HG03103 (cell line): ENCODE data around the gene SRGN.
A peak's percentile ranks its signal among the peaks of the same experiment; 100 is the strongest.
"Not testable (repeated sequence)": the region's sequence is repeated elsewhere in the genome, so short reads cannot be mapped to it uniquely, and the experiment has no call there.

ENCODE experiments used
- ATAC-seq: cut with Tn5 transposase; IDR thresholded peaks from one replicate; pipeline ENCODE4 v1.9.1; 2021; ENCODE audit warnings: low read depth; ENCODE audit not compliant: unreplicated experiment

Gene SRGN, protein sequence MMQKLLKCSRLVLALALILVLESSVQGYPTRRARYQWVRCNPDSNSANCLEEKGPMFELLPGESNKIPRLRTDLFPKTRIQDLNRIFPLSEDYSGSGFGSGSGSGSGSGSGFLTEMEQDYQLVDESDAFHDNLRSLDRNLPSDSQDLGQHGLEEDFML

GRCh38 chr10:69087590-69088470 is at the start of gene SRGN:
Gene SRGN, plus strand, starts transcription at chr10:69088103. Its CDS starts 55 bp downstream, at chr10:69088158.
- ATAC-seq: peak; percentile 50

DNA sequence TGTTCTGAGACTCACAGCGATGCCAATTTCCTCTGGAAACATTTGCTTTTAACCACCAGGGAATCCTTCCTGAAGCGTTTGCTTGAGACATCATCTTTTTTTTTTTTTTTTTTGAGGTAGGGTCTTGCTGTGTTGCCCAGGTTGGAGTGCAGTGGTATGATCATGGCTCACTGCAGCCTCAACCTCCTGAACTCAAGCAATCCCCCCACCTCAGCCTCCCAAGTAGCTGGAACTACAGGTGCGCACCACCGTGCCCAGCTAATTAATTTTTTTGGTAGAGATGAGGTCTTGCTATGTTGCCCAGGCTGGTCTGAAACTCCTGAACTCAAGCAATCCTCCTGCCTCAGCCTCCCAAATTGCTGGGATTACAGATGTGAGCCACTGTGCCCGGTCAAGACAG is 47.0 kb upstream of the SRGN start:
- ATAC-seq: not testable (repeated sequence)

GRCh38 chr10:69042417-69042816 is 45.5 kb upstream of the SRGN start:
- no peak for ATAC-seq

GRCh38 chr10:69042838-69043237 is 45.1 kb upstream of the SRGN start:
- no peak for ATAC-seq

DNA sequence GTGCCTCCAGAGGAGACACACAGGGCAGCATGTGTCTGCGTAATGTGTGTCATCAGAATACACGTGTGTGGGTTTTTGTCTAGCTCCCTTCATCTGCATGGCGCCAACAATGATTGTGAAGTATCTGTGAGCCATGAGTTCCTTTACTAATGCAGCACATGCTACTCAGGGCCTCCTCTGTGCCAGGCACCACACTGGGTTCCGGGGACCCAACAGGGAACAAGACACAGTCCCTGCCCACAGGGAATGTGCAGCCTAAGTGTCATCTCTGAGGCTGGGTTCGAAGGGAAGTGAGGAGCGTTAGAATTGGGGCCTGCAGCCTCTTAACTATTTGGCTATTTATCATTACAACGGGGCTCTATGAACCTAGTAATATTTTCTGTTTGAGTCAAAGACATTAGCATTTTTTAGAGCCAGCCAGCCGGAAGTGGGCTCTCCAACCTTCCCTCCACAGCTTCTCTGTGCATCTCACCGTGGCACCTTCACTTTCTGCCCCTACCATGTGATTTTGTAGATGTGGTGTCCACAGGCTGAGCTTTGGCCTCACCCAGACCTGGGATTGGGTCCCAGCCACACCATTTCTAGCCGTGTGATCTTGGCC is 43.9 kb upstream of the SRGN start:
- peak; percentile 40 for ATAC-seq

GRCh38 chr10:69044546-69044945 is 43.4 kb upstream of the SRGN start:
- no peak for ATAC-seq

- peak; percentile 64 for ATAC-seq
Observed at GRCh38 chr10:69045441-69046300, 42.2 kb upstream of the SRGN start.

DNA sequence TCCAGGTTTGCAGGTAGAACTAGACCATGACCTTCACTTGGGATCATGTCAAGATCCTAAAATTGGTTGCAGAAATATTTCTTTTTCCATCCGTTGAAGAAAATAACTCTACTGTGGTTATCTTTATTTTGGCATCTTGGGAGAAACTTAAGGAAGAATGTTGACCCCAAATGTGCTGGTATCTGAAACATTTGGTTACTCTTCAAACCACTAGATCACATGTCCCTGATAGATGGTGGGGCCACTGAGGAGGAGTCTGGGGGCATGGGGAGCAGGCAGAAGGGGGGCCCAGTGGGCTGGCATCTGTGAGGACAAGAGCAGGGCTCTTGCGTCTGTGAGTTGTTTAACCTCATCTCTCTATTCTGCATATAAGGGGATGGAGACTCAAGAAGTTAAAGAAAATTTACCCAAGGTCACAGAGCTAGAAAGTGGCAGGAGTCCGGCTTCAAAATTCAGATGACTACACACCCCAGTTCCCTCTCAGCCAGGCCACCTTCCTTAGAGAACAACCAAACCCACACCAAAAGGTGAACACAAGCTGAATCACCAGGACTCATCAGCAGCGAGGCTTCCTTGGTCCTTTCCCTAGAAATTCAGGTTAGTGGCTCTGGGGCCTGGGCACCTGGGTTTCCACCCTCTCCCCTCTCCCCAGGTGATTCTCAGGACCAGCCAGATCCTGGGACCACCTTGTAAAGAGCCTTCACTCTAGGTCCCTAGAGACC is 40.6 kb upstream of the SRGN start:
- no peak for ATAC-seq

DNA sequence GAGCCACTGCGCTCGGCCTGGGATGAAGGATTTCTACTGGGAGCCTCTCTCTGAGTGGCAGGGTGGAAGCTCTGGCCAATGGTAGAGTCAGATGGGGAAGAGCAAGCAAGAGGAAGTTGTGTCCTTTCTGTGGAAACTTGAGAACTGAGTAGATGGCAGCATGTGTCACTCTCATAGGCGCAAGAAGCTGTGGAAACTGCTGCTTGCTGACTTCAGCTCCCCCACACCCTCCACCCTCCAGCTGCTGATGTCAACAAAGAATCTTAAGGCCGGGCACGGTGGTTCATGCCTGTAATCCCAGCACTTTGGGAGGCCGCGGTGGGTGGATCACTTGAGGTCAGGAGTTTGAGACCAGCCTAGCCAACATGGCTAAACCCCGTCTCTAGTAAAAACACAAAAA is 39.8 kb upstream of the SRGN start:
- no peak for ATAC-seq

DNA sequence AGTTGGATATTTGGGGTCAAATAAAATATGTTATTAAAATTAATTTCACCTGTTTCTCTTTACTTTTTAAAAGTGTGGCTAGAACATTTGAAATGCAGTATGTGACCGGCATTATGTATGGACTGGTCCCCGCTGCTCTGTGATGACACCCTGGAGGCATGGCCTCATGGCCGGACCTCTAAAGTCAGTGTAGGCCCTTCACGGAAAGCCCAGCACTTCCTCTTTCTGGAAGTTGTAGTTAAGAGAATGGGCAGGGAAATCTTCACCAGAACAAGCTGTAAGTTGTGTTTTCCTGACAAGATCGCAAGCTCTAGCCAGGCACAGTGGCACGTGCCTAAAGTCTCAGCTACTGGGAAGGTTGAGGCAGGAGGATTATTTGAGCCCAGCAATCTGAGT is 38.3 kb upstream of the SRGN start:
- no peak for ATAC-seq

GRCh38 chr10:69051303-69051702 is 36.6 kb upstream of the SRGN start:
- no peak for ATAC-seq

- no peak for ATAC-seq
Observed at GRCh38 chr10:69051710-69052487, 36.0 kb upstream of the SRGN start.

GRCh38 chr10:69052736-69053135 is 35.2 kb upstream of the SRGN start:
- no peak for ATAC-seq

- ATAC-seq: no peak
Observed at GRCh38 chr10:69055241-69055640, 32.7 kb upstream of the SRGN start.

GRCh38 chr10:69056129-69056528 is 31.8 kb upstream of the SRGN start:
- no peak for ATAC-seq

DNA sequence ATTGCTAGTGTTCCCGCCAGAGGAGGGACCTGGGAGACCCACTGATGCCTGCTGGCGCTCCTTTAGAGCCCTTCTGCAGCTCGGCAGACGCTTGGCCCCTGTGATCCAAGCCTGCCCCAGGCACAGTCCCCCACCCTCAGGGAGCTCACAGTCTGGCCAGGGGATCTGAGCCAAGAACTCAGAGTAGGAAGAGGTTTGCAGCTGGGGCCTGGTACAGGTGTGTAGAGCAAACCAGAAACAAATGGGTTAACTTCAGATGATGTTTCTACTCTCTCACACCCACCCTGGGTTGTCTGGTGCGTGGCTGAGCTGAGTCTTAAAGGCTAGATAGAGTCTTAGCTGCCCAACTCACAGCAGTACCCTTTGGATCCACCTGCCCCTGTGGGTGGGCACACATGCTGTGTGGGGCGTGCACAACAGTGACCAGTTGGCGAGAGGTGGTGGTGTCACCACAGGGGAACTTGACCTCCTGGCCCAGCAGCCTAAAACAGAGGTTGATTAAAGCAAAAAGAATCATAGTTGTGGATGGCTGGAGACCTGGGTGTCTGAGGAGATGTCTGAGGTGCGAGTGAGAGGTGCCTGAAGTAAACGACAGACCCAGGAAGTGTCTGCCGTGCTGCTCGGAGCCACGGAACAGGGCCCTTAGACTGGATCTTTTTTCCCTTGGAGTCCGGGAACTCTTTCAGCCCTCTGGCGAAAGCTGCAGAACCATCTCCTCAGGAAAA is 31.2 kb upstream of the SRGN start:
- no peak for ATAC-seq

GRCh38 chr10:69057261-69057950 is 30.5 kb upstream of the SRGN start:
- no peak for ATAC-seq

GRCh38 chr10:69057951-69058297 is 30.0 kb upstream of the SRGN start:
- ATAC-seq: no peak
